Fibroblast of pulmonary artery (primary cell): ENCODE data around the gene KRT81.

Experiments used
- DNase-seq: peaks from one replicate; pipeline ENCODE4 v3.0.0-alpha.2; 2010; ENCODE audit warnings: low read depth
- H3K4me3 ChIP-seq: replicated peaks from 2 replicates; pipeline ENCODE4 v1.5.1; 2011; ENCODE audit warnings: low read depth, mild to moderate bottlenecking, control low read depth, low read length, moderate library complexity
- TF ChIP-seq, protein P1 (sequence below): IDR thresholded peaks from 2 replicates; pipeline ENCODE4 v1.5.1; 2011; ENCODE audit warnings: mild to moderate bottlenecking, control low read depth, low read length, inconsistent platforms; ENCODE audit errors: missing control alignments

The KRT81 gene

DNA sequence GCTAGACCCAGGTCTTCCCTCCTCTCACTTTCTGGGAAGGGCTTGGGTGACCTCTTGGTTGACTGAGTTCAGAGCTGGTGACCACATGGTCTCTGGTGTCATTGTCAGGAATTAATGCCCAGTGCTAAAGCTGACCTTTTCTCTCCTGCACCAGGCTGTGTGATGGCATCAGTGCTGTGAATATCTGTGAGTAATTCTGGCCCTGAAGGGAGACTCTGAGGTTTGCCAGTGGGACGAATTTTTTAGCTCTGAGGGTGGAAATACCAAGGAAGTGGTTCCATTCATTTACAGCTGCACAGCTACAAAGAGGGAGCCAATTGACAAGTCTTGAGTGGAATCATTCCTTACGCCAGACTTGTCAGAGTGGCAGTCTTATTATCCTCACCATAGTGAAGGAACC is 23.1 kb downstream of the KRT81 start:
- TF ChIP-seq, protein P1, sequence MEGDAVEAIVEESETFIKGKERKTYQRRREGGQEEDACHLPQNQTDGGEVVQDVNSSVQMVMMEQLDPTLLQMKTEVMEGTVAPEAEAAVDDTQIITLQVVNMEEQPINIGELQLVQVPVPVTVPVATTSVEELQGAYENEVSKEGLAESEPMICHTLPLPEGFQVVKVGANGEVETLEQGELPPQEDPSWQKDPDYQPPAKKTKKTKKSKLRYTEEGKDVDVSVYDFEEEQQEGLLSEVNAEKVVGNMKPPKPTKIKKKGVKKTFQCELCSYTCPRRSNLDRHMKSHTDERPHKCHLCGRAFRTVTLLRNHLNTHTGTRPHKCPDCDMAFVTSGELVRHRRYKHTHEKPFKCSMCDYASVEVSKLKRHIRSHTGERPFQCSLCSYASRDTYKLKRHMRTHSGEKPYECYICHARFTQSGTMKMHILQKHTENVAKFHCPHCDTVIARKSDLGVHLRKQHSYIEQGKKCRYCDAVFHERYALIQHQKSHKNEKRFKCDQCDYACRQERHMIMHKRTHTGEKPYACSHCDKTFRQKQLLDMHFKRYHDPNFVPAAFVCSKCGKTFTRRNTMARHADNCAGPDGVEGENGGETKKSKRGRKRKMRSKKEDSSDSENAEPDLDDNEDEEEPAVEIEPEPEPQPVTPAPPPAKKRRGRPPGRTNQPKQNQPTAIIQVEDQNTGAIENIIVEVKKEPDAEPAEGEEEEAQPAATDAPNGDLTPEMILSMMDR = no peak
- H3K4me3 ChIP-seq = no peak overlapping the region
- DNase-seq = no peak

DNA sequence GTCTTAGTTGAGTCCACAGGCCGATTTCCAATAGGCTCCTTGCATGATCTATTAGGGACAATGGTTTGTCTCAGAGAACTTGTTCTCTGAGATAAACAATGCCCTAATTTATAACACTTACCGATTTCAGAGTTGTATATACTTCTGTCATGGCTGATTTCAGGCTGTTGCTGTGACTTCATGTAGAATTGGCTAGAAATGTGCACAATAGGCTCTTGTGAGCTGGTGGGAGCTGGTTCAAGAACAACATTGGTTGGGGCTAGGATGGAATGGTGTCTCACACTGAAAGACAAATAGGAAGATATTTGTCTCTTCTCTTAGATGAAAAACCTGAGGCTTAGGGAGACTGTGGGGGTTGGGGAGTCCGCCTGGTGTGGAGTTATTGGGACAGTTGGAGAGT is 23.6 kb downstream of the KRT81 start:
- no peak for DNase-seq
- H3K4me3 ChIP-seq = no peak overlapping the region
- TF ChIP-seq, protein P1 = no peak

DNA sequence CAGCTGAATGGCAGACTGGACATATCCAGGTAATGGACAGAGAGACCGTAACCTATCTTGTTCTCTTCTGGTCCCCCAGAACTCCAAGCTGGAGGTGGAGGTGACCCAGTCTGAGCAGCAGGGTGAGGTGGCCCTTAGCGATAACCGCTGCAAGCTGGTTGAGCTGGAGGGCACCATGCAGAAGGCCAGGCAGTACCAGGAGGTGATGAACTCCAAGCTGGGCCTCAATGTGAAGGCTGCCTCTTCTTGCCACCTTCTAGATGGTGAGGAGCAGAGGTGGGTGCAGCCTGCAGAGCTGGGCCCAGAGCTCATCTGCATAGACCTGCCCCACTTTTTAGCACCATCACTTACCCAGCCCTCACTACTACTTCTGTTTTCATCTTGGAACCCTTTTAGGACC is 24.1 kb downstream of the KRT81 start:
- TF ChIP-seq, protein P1 = no peak
- no peak for DNase-seq
- no peak overlapping the region for H3K4me3 ChIP-seq

DNA sequence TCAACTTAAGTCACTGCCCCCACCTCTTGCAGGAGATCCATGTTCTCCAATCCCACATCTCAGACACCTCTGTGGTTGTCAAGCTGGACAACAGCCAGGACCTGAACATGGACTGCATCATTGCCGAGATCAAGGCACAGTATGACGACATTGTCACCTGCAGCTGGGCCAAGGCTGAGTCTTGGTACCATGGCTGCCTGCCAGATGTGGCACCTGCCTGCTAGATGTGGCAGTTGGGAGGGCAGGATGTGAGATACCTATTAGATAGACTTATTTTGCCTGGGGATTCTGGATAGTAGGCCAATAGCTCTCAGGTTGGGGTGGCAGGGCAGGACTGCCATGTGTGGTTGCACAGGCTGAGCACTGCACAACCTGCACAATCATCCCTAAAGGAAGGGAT is 24.8 kb downstream of the KRT81 start:
- no peak for DNase-seq

DNA sequence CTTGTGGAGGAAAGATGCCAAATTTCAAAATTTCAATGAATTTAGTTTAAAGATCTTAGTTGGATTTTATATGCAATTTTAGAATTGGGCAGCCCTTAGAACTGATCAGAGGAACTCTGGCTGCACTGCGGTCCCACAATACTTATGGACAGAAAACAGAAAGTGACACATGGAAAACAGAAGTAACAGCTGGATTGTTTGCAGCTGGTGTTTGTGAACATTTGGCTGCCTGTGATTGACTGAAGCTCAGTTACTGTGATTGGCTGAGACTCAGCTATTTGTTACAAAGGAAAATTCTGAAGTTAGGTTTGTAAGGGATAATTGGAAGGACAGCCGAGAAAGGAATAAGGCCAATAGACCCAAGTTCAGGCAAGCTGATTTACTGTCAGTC is 26.9 kb downstream of the KRT81 start:
- TF ChIP-seq, protein P1 = no peak
- peak; percentile 15 for DNase-seq
- H3K4me3 ChIP-seq = no peak overlapping the region

More for the DNA sequence above, 24.8 kb downstream of the KRT81 start:
- H3K4me3 ChIP-seq = no peak overlapping the region
- TF ChIP-seq, protein P1 = no peak

DNA sequence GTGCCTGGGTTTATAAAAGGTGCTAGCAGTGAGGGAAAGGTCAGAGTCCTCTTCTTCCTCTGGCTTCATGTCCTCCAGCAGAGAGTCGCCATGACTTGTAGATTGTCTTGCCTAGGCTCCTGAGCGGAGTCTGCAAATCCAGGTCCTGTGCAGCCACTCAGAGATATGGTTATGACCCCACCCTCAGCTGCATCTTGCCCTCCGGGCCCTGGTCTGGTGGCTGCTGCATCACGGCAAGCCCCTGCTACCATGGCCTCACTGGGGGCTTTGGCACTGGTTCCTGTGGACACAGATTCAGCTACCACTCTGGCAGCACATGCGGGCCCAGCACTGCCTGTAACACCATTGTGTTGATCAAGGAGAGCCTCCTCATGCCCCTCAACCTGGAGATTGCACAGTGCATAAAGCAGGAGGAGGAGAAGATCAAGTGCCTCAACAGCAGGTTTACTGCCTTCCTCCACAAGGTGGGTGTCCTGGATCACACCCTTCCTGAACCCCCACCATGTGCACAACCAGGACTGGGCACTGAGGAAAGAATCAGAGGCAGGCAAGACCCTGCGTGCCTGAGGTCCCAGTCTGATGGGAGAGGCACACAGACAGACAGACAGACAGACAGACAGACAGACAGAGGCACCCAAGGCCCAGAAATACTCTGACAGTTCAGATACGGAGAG is 27.4 kb downstream of the KRT81 start:
- no peak for DNase-seq
- H3K4me3 ChIP-seq = no peak overlapping the region
- TF ChIP-seq, protein P1 = no peak

DNA sequence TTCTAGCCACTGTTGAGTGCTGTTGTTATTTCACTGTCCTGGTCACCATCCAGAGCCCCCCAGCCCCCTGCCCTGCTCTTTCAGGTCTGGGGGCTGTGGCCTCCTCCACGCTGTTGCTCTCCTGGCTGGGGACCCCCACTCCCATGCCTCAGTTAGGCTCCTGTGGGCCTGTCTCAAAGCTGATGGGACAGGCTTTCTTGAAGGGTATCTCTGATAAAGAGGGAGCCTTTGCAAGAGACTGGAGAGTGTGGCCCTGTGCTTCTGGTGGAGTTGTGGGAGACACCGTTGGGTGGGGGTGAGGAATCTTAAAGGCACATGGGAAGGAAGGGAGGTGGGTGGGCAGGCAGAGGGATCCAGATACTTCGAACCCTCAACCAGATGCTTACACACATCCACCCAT is 29.0 kb downstream of the KRT81 start:
- DNase-seq = no peak
- no peak overlapping the region for H3K4me3 ChIP-seq
- TF ChIP-seq, protein P1 = no peak
